Stimulated activated CD4-positive, alpha-beta T cell treated with anti-CD3 and anti-CD28 coated beads, Interleukin-4, amount 100 ng/mL, for 48 hours (primary cell): Measurements from ENCODE around the gene BLID.

ENCODE experiments used
- DNase-seq, 2 donors: peaks; one replicate each; pipeline ENCODE4 v3.0.0-alpha.2; 2020; ENCODE audit warnings: low read depth in 2 of 2

The BLID gene

GRCh38 chr11:122139595-122139866 is 23.5 kb upstream of the BLID start:
- no peak for DNase-seq

GRCh38 chr11:122138744-122139594 is 23.0 kb upstream of the BLID start:
- DNase-seq, result no peak

- no peak for DNase-seq
These were observed 21.2 kb upstream of the BLID start for GRCh38 chr11:122137078-122137793.

DNA sequence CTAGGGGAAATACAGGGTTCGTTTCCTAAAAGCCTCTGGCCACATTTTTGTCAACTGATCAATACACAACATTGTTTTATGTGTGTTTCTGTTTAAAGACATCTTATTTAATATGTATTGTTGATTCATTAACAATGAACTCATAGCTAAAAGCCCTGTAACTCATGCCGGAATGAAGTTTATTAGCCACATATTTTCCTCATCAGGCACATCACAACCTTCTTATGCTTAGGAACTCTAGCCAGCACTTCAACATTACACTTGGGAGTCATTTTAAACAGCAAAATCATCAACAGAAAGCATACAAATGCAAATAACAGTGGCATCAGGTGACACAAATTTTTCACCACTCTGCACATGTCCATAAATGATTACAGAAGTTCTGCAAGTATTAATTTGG is 15.1 kb upstream of the BLID start:
- DNase-seq, result no peak

DNA sequence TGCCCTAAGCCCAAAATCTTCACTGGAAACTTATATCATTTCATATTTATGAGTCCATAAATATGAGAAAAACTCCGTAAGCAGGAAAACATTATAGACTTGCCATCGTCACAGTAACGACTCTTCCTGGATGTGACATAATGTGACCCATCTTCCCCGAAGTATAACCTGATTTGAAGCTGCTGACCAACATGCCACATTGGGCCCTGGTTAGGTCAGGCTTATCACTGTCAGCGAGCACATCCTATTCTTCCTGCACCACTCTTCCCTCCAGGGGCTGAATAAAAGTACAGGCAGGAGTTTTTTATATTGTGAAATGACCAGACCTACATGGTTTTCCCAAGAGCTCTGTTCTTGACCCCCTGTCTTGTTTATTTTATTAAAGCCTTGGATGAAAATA is 12.1 kb upstream of the BLID start:
- DNase-seq, result no peak

DNA sequence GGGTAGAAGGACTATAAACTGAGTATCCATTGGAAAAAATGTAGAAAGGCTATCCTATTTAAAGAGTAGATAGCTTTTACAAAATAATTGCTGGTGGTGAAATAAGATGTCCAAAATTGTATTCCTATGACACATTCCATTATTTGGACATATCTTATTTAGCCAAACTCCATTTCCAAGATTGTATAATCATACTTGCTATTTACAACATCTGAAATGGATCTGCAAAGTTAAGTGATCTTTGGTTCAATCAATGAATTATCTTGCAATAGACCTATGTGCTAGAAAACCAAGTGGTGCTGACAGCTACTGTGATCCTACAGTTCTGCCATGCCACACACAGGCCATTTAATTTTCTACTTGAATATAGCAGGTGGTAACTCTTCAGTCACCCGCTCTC is 11.0 kb upstream of the BLID start:
- DNase-seq, result no peak

DNA sequence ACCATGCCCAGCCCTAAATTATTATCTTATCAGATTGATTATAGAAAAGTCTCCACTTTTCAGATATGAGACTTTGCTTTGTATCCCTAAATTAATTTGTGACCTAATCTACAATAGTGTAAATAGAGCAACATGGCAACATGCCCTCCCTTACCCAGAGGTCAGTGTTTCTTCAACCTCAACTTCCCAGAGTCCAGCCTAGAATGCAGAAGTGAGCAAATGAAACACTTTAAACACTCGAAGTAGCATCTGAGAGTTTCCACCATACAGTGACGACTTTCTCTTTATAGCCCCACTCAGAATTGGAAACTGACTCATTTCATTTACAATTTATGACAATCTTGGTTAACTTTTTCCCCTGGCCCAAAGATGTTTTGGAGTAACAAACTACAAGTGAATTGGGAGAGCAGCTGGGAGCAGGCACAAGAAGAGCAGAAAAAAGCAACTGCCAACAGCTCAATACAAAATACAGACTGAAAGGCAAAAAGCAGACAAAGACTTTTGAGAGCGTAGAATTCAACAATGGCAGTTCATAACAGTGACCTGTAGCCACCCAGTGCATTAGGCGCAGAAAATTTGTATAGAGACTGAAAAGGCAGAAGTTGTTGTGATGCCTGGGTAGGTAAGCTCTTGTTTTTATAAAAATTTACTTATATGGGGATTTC is 10.1 kb upstream of the BLID start:
- DNase-seq, result no peak

GRCh38 chr11:122123263-122123929 is 7.4 kb upstream of the BLID start:
- no peak for DNase-seq

GRCh38 chr11:122122179-122122578 is 6.2 kb upstream of the BLID start:
- no peak for DNase-seq

DNA sequence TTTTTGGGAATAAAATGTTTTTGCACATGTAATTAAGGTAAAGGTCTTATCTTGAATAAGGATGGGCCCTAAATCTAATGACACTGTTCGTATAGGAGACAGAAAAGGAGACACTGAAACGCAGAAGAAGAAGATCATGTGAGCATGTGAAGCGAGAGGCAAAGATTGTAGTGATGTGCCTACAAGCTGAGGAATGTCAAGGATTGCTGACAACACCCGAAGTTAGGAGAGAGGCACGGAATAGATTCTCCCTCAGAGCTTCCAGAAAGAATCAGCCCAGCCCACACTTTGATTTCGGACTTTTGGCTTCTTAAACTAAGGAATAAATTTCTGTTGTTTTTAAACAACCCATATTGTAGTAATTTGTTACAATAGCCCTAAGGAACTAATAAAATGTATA is 4.1 kb upstream of the BLID start:
- DNase-seq, result no peak

GRCh38 chr11:122116591-122116990 is 576 bp upstream of the BLID start:
- no peak for DNase-seq

- no peak for DNase-seq
These were observed 1.0 kb downstream of the BLID start for GRCh38 chr11:122114976-122115375.

GRCh38 chr11:122113836-122114825 is 1.9 kb downstream of the BLID start:
- DNase-seq, result no peak

- no peak for DNase-seq
These were observed 3.3 kb downstream of the BLID start for GRCh38 chr11:122112470-122113365.

DNA sequence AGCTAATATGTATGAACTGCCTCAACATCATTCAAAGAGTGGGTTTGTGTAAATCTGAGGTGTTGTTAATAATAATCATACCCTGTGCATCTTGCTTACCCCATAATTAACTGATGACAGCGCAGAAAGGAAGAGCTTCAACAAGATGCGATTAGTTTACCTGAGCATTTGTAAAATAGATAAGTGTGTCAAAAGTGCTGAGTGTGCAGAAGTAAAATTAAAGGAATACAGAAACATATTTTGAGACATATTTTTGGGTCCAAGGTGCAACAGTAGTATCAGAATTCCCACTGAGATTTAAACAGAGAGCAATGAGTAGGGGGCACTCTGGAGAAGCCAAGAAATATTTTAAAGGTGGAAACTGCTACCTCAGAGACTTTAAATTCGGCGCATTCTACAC is 6.1 kb downstream of the BLID start:
- no peak for DNase-seq

- DNase-seq, result no peak
These were observed 7.2 kb downstream of the BLID start for GRCh38 chr11:122108828-122109227.

DNA sequence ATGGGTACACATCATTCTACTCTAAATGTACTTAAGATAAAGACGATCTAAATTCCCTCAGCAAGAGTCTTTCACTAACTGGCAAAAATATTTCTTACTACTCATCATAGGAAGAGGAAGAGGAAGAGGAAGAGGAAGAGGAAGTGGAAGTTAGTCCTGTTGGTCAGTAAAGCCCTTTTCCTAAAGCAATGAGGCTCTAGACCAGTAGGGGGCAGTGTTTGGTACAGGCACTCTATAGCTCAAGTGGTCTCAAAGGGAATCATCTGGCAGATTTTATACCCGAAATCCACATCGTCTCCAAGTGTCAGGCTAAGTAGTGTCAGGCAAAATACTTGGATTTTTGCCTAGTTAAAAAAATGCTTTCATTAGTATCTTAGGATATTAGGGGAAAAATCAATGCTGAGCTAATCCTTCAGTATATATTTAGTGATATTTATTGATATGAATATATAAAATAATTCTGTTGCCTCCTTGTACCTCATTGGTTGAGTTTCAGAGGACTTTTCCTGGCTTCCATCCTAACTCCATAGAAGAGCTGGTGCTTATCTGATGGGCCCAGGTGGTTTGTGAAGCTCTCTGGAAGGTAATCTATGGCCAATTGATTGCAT is 7.7 kb downstream of the BLID start:
- no peak for DNase-seq

DNA sequence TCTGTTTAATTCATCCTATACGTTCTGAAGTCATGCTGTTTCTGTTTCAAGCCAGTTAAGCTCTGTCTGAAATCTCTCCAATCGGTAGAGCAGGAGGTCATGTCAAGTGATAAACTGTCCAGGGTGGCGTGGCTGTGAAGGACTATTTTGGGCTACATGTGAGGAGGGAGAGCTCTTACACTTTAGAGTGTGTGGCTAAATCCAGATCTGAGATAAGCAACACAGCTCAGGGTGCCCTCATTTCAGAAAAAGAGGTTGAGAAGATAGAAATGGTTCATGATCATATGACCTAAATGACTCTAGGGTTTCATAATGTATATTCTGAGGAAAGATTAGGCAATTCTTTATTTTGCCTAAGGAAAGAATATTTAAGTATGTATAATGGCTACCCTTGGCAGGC is 8.4 kb downstream of the BLID start:
- no peak for DNase-seq

GRCh38 chr11:122107045-122107444 is 9.0 kb downstream of the BLID start:
- no peak for DNase-seq
